ENCODE measurements around the gene TMTC1.

Gene TMTC1

DNA sequence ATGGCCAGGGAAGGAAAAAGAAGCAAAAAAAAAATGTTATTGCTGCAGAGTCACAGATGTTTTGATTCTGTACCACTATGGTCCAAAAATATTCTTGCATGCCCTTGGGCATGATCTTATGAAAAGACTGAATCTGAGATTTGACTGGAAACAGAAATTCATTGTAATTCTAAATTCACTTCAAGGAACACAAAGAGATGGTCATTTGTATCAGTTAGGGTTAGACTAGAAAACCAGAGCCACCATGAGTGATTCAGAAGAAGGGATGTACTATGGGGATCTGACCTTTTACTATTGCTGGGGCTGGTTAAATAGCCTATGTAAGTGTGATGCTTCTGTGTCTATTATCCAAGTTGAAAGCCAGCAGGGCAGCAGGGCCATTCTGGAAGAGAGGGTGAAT is 5.2 kb downstream of the TMTC1 start:
- DNase-seq, result no peak

DNA sequence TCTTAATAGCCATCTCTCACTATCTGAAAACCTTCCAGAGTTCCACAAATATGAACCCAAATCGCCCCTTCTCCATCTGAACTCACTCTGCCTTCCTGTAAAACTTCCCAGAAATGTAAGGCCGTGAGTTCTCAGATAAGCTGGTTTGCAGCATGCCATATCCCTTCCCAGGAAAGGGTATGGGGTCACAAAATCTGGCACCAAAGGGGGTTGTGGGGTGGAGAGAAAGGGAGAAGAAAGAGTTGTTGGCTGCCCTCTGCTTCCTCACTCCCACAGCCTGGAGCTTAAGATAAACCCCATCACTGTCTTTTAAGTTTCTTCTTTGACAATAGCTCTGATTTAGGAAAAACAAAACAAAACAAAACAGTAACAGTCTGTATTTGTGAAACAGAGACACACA is 10.7 kb downstream of the TMTC1 start:
- no peak for DNase-seq

DNA sequence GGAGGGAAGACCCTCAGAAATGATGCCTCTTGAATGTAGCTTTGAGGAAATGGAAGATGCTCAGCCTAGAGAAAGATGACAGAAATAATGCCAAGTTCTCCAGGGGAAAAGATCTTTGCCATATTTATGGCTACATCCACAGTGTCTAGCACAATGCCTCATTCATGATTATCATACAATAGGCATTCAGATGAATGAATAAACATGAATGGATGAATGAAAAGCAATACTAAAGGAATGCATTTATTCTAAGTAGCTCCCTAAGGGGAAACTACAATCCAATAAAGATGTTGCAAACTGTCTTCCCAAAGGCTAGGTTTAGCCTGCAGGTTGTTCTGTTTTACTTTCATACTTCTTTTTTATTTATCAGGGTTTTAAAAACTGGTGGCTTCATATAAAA is 12.0 kb downstream of the TMTC1 start:
- DNase-seq, result no peak

DNA sequence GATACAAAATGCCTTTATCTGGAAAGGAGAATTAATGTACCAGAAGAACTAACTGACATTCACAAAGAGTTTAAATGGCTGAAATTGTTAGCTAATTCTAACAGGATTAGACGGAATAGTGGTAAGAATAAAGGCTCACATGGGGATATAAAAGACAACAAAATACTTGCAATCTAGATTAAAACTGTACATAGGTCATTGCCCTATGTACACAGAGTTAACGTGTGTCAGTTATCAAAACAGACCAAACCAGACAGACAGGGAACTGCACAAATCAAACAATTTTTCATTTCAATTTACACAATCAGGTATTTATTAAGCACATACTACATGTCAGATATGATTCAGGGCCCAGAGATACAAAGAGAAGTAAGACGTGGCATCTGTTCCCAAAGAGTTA is 12.6 kb downstream of the TMTC1 start:
- no peak for DNase-seq

DNA sequence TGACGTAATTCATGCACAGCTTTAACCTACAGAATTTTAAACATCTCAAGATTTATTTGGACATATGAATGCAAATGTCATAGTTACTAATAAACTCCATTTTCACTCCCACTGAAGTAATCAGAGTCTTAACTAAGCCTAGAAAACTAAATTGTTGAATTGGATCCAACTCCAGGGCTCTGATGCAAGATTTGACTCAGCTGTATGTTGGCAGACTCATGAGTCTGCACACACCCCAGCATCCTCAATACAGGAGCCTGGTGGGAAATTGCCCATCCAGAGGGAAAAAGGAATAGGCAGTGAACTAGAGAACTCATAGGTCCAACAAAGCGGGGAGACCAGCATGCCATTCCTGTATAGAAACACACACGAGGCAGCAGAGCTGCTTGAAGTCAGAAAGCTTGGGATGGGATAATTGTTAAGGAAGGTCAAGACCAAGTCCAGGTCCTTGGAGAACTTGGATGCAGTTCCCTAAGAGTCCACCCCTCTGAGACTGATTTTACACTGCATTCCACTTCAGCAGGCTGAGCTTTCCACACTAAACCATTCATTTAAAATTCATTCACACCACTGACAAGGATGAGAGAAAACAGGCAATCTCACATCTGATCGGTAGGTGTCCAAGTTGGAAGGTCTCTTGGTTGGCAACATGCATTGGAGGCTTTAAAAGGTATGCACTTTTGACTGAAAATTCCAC is 14.4 kb downstream of the TMTC1 start:
- DNase-seq, result no peak

DNA sequence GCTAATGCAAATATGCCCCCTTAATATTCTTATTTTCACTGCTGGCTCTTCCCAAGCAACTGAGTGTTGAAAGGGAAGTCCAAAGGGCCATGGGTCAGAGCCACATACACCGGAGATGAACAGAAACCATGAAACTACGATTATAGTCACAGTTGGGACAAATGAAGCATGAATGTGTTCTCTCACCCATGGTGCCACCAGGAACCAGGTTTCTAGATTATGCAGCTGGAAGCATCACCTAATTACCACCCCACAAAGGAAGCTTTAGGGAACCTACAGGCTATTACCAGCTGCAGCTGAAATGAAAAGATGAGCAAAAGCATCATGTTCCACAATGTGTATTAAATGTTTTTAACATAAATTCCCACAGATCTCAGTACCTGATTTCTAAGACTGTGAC is 15.4 kb downstream of the TMTC1 start:
- no peak for DNase-seq

DNA sequence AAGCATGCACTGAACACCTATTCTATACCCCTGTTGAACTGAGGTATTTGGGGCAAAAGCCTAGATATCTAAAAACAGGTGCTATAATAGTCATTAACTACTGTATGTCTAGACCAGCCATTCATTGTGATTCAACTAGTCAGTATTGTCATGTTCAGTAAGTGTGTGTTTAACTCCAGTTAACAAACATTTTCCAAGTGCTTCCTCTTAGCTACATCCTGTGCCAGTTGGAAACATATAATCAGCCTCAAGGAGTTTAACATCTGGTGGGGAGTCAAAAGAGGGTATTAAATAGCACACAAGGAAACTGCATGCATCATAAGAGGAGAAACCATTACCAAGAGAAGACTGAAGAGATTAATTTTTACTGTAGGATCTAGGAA is 20.4 kb downstream of the TMTC1 start:
- DNase-seq, result no peak

DNA sequence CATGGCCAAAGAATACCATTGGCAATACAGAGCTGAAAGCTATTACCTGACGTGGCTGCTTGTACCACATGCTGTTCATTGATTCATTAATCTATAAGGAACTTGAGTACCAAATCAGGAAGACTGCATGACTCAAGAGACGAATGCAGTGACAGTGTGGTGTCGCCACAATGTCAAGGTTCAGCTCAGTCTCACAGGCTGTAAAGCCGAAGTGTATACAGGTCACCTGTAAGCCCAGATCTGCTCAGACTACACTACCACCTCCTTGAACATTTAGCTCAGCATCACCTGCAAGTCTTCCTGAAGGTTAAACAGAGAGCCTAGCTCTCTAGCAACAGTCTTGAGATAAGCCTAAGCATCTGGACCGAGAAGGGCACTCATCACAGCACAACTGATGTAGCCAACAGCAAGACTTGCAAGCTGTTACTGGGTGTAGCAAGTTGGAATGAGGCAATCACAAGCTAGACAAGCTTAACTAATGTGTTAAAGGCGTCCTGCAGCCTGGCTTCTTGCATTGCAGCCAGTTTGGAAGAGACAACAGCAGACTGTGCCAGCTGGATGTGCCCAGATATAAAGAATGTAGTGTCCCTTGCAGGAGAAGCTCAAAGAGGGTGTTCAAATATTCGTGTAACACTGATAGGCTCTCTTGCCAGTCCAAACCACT is 21.0 kb downstream of the TMTC1 start:
- no peak for DNase-seq

DNA sequence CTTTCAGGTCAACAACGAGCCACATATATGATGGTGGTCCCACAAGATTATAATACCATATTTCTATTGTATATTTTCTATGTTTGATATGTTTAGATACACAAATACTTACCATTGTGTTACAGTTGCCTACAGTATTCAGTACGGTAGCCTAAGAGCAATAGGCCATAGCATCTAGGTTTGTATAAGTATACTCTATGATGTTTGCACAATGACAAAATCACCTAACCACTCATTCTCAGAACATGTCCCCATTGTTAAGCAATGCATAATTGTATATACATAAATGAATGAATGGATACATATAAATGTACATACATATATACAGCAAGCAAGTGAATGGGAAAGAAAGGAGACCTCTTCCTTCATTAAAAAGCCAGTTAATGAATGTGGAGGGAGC is 23.8 kb downstream of the TMTC1 start:
- no peak for DNase-seq

DNA sequence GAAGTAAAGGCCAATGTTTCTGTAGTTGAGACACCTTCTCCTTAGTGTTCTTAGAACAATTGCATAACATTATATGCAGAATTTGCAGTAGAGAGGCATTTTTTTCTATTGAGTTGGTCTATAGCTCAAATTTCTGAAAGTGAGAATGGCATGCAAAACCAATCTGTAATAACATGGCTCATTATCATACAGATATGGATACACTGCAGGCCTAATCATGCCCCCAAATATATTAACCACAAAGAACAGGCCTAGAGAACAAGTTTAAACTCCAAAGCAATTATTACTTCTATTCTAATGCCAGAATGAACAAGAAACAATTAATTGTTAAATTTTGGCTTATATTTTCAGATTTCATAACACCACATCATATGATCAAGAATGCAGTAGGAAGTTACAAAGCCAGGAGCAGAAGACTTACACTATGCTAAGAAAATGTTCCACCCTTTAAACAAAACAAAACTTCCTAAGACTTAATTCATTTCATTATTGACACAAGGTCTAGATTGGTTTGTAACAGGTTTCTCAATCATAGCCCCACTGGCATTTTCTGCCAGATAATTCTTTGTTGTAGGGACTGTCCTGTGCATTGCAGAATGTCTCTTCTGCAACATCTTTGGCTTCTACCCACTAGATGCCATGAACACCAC is 26.9 kb downstream of the TMTC1 start:
- no peak for DNase-seq

DNA sequence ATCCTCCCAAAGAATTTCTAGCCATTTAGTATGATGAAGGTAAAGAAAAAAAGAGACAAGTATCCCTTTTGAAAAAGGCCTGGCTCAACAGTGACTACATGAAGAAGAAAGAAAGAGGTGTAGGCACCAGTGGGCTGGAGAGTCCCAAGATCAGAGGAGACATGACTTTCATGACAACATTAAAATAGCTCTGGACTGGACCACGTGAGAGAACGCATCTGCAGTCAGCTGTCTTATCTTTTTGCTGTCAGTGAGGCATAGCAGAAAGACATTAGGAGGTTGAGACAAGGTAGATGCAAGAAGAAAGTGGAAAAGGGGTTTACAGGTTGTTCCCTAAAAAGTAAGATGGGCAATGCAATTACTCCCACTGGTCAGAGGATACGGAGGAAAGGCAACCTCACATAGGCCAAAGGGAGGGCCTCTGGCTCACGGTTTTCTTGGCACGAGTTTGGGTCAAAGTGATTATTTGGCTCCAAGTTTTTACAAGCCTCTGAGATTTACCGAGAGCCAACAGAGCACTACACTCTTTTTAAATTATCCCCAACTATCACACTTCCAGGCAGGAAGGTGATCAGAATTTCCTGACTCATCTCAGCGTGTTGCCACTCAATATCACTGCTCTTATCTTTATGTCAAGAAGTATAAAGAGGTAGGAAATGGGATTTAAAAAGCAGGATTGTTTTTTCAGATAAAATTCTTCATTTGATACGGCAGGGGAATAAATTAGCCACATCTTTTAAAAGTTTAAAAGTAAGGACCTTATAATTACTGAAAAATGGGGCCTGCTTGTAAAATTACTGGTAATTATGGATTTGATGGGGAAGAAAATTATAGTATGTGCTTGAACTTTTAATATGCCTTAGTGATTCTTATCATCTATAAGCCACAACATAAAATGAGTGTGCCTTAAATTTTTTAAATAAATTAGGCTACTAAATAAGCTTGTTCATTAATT is 29.2 kb downstream of the TMTC1 start:
- no peak for DNase-seq

DNA sequence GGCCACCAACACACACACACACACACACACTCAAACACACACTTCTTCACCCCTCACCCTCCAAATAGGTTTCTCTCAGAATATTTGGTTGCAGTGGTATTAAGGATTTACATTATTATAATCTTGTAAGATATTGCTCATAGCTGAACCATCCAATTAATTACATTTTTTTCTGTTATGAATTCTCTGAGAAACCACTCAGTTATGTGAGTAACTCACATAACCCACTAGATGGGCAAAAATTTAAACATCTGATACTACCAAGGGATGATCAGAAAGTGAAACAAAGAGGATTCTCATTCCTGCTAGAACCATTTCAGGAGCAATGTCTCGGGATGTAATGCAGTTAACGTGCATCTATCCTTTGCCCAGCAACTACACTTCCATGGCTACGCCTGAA is 31.6 kb downstream of the TMTC1 start:
- DNase-seq, result no peak

DNA sequence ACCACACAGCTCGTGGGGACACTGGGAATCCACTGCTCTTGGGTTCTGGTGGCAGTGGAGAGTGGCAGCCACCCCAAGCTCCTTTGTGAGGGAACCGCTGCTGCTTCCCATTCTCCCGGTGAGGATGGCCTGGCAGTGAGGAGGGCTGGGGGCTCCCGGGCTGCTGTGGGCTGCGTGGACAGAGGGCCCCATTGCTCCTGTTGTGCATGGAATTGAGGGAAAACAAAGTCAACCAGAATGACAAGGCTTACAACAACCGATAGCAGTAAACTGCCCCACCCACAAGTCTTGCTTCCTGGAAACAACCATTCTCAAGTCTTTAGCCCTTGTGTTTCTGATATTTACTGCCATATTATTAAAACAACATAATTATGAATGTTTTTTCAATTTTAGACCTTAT is 32.1 kb downstream of the TMTC1 start:
- no peak for DNase-seq

DNA sequence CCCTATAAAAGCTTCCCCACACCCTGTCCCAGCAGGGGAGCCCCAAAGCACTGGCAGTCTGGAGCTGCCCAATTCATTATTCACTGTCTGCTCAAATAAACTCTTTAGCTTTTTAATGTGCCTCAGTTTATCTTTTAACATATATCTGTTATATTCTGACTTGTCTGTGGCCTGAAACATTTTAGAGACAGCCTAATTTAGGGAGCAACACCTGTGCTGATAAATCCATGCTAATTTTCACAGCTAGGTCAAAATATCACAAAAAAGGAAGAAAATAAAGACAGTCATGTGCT is 32.9 kb downstream of the TMTC1 start:
- DNase-seq, result no peak

DNA sequence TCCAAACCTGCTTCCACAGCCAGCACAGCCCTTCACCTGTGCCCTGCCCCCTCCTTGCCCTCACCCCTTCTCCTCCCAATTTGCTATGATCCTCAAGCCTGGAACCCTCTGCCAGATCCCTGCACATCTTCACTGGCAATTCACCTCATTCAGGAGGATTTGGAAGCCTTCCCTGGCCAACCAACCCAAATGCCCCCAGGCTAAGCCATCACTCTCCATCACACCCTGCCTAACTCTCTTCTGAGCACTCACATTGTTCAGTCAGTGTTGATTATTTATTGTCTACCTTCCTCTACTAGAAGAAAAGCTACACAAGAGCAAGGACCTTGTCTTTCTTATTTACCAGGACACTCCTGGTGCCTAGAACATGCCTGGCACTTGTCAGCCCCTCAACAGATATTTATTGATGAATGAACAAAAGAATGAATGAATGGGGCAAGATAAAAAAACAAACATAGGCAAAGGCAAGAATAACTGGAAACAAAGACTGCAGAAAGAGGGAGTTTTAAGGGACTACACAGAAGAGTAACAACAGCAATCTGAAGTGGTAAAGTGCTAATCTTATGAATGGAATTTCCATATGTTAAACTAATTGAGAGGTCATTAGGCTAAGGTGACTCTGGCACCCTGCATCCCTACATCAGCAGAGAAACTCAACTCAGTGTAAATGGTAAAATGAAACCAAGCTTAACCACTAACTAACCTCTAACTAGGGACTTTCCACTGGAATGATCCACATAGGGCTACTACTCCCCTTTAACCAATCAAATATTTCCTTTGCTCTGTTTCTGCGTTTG is 33.4 kb downstream of the TMTC1 start:
- no peak for DNase-seq

DNA sequence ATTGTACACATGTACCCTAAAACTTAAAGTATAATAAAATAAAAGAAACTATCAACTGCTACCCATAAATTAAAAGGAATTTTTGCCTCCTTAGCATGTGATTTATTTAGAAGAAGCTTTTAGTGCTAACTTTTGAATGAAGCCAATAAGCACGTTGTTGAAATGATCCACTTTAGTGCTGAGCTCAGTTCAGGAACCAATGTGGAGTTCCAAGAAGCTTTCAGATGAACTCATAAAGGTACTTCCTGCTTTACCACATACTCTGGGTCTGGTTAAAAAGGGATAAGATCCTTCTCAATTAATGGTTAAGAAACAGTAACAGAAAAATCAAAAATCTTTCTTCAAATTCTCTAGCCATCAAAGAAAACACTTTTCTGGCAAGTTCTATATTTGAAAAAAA is 39.4 kb downstream of the TMTC1 start:
- no peak for DNase-seq

DNA sequence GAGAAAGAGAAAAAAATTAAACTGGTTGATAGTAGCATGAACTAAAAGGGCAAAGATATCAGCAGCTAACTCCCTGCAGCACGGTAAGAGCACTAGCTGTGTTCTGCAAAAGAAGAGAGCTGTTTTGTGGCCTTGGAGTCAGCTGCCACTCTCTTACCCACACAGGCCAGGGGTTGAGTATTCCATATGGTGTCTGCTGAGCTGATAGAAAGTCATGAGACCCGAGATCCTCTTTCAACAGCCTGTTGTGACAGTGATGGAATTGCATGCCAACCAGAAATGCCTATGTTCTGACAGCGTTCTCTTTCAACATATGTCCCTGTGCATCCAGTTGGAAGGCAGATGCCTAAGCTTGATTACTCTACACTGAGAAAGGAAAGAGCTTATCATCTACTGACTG is 39.9 kb downstream of the TMTC1 start:
- DNase-seq, result peak; percentile 93

DNA sequence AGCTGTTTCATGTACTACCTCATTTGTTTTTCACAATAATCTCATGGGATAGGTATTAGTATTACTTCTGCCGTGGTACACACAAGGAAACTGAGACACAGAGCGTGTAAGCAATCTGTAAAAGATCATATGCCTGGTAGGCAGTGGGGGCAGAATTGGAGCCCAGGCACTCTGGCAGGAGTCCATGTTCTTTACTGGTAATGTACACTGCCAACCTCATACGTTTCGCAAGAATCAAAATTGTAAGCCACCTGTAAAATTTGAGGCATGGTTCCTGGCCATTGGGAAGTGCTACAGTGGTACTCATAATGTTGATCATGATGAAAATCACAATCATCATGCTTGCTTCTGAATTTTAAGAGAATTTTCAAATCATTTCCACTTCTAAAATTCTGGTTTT is 40.7 kb downstream of the TMTC1 start:
- DNase-seq, result peak; percentile 5

DNA sequence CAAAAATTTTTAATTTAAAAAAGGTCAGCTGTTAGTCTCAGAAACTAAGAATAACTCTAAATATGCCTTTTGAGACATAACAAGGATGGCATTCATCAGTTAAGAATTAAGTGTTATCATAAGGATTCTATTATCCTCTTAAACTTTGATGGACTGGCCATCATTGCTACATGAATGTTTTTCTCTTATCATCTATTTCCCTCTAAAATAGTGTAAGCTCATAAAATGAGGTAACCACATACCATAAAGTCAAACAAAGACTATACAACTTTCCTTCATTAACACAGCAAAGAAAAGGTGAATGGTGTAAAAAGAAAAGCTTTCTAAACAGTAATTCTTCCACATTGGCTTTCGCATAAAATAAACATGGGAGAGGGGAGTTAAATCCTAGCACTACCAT is 41.1 kb downstream of the TMTC1 start:
- no peak for DNase-seq

DNA sequence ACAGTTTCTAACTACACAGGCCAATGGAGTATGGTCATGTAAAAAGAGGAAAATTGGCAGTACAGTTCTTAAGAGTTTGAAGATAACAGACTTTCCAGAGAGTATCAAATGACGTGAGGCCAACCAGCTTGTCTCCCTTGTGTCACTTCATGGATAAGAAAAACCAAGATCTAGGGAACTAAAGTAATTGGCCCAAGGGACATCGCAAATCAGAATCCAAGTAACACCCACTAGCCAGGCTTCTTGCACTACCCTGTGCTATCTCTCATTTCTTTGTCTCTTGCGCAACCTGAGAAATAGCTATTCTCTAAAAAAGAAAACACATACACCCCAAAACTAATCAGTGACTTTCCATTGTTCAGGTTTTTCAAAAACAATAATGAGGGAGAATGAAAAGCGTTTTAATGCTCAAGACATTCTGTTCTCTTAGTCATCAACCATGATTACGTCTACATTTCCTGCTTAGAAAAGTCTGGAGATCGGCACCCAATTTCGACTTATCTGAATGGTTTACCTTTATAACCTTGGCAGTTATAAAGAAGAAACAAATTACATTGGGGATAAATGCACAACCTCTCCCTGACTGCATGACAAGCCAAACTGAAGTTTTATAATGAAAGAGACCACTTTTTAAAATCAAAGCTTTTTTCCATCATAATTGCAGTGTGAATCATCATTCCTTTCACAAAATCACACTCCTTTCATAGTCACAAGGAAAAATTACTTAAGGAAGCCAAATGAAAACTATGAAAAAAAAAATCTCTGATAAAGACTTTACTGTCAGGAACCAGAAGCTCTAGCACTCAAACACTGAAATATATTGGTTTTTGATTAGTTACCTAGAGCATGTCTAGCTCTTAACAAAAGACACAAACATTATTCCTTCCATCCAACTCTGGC is 42.1 kb downstream of the TMTC1 start:
- no peak for DNase-seq

DNA sequence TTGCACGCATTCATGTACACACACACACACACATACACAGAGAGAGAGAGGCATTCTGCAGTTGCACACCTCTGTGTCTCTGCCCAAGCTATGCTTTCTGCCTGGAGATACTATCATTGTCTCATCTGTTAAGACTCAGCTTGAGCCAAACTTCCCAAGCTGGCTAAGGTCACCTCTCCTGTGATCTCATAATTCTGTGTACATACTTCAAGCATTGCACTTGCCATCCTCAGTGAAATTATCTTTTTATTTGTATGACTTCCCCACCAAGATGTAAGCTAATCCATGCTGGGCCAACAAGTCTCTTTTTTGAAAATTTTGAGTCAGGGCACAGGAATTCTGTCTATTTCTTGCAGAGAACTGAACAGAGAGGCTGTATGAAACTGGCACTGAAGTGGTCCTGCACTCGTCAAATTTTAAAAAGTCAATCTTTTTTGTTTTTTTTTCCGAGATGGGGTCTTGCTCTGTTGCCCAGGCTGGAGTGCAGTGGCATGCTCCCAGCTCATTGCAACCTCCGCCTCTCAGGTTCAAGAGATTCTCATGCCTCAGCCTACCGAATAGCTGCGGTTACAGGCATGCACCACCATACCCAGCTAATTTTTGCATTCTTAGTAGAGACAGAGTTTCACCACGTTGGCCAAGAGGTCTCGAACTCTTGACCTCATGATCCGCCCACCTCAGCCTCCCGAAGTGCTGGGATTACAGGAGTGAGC is 44.3 kb downstream of the TMTC1 start:
- no peak for DNase-seq

Data from DMS 273 treated with DMSO at 0.1 percent for 48 hours (cell line).